ENCODE data around the gene TRMT6.

The TRMT6 gene

DNA sequence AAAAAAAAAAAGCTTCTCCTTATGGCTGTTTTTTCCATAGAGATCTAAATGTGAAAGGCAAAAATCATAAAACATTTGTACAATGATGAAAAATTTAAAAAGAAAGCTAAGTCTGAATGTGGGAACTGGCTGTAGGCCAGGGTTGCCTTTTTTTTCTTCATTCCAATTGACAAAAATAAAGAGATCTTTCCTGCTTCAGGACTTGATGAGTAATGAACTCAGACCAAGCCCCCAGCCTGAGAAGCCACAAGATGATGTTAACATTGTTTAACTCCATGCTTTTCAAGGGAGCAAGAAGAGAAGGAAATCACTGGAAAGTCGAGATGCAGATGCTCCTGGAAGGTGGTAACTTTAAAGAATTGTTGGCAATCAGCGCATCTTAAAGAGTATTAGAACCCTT is 41.4 kb downstream of the TRMT6 start:
- H3K18ac ChIP-seq (ENCODE audit: low read depth in 1 of 2, low read length in 2 of 2): no peak overlapping the region
- no peak overlapping the region for H3K14ac ChIP-seq (ENCODE audit: low read length in 2 of 2)
- no peaks in the 10 kb centered on the region for H3K9me3 ChIP-seq (ENCODE audit: control insufficient read depth, low read length)
- no peak overlapping the region for H2AK5ac ChIP-seq (ENCODE audit: low read length, severe bottlenecking)
- 58% methylated on average over 2 of the region's 2 CpGs for WGBS
- H2BK12ac ChIP-seq (ENCODE audit: low read length in 2 of 2): no peak overlapping the region
- H3K23ac ChIP-seq (ENCODE audit: low read length in 2 of 2): no peak overlapping the region
- no peak overlapping the region for H3K9ac ChIP-seq (ENCODE audit: low read length)
- H3K27ac ChIP-seq (ENCODE audit: low read length, poor library complexity, severe bottlenecking): no peak overlapping the region
- H3K4me1 ChIP-seq (ENCODE audit: control insufficient read depth, insufficient read depth, low read depth, low read length): peaks cover 5% of the 10 kb centered on the region
- H3K27me3 ChIP-seq (ENCODE audit: control insufficient read depth in 1 of 2, insufficient read depth in 1 of 2, low read length in 2 of 2): peaks cover 13 to 67% of the 10 kb centered on the region in 2 experiments
- no peak overlapping the region for H3K4ac ChIP-seq (ENCODE audit: low read depth in 1 of 2, low read length in 2 of 2)
- no peak overlapping the region for H2BK15ac ChIP-seq (ENCODE audit: low read depth, poor library complexity, severe bottlenecking)
- H3K4me3 ChIP-seq (ENCODE audit: insufficient read depth in 1 of 2, low read depth in 1 of 2, low read length in 2 of 2): no peak overlapping the region
- no peaks in the 10 kb centered on the region for H3K36me3 ChIP-seq (ENCODE audit: control insufficient read depth in 1 of 2, insufficient read depth in 2 of 2, low read depth in 1 of 2, low read length in 2 of 2)
- H4K8ac ChIP-seq (ENCODE audit: low read length): no peak overlapping the region
- no peaks in the 10 kb centered on the region for H3K79me1 ChIP-seq (replicated peaks; ENCODE audit: low read length, poor library complexity, severe bottlenecking)
- no peak overlapping the region for H4K91ac ChIP-seq (ENCODE audit: low read length)
- no peak overlapping the region for H3K4me2 ChIP-seq (ENCODE audit: low read length, poor library complexity, severe bottlenecking)
- H2BK5ac ChIP-seq (ENCODE audit: low read depth, low read length, poor library complexity, severe bottlenecking): no peak overlapping the region
- no peak overlapping the region for H2AFZ ChIP-seq (ENCODE audit: low read depth, low read length)
- DNase-seq: no peak
- no peak overlapping the region for H2BK120ac ChIP-seq (ENCODE audit: low read depth, low read length)

DNA sequence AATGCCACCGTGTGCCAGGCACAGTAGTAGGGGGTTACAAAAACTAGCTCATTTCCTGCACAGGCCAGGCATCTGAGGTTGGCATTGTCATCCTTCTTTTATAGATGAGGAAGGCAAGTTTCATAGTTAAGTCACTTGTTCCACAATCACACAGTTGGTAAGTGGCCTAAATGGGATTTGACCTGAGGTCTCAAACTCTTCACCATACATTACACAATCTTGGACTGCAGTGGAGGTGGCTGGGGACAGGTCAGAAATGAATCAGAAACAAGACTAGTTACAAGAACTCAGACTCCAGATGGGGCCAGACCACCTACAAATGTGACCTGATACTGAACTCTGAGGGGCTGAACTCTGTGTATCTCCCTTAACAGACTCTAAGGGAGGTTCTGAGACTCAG is 49.4 kb downstream of the TRMT6 start:
- no peak overlapping the region for H2AK5ac ChIP-seq (ENCODE audit: low read length, severe bottlenecking)
- H3K36me3 ChIP-seq (ENCODE audit: control insufficient read depth in 1 of 2, insufficient read depth in 2 of 2, low read depth in 1 of 2, low read length in 2 of 2): no peaks in the 10 kb centered on the region
- no peak overlapping the region for H2BK5ac ChIP-seq (ENCODE audit: low read depth, low read length, poor library complexity, severe bottlenecking)
- no peak overlapping the region for H3K4me3 ChIP-seq (ENCODE audit: insufficient read depth in 1 of 2, low read depth in 1 of 2, low read length in 2 of 2)
- H3K27ac ChIP-seq (ENCODE audit: low read length, poor library complexity, severe bottlenecking): no peak overlapping the region
- no peak overlapping the region for H2BK12ac ChIP-seq (ENCODE audit: low read length in 2 of 2)
- peak overlapping the region in 1 of 2 experiments; percentile 55 for H3K14ac ChIP-seq (ENCODE audit: low read length in 2 of 2)
- H3K4me2 ChIP-seq (ENCODE audit: low read length, poor library complexity, severe bottlenecking): no peak overlapping the region
- DNase-seq: no peak
- 70% methylated on average over 1 of the region's 1 CpG for WGBS
- H3K4ac ChIP-seq (ENCODE audit: low read depth in 1 of 2, low read length in 2 of 2): no peak overlapping the region
- peaks cover 4% of the 10 kb centered on the region for H3K9me3 ChIP-seq (ENCODE audit: control insufficient read depth, low read length)
- H3K23ac ChIP-seq (ENCODE audit: low read length in 2 of 2): no peak overlapping the region
- no peak overlapping the region for H3K18ac ChIP-seq (ENCODE audit: low read depth in 1 of 2, low read length in 2 of 2)
- H3K27me3 ChIP-seq (ENCODE audit: control insufficient read depth in 1 of 2, insufficient read depth in 1 of 2, low read length in 2 of 2): peaks cover 22 to 57% of the 10 kb centered on the region in 2 experiments
- H3K4me1 ChIP-seq (ENCODE audit: control insufficient read depth, insufficient read depth, low read depth, low read length): no peaks in the 10 kb centered on the region
- H3K9ac ChIP-seq (ENCODE audit: low read length): no peak overlapping the region
- no peak overlapping the region for H2BK15ac ChIP-seq (ENCODE audit: low read depth, poor library complexity, severe bottlenecking)
- no peak overlapping the region for H4K91ac ChIP-seq (ENCODE audit: low read length)
- no peaks in the 10 kb centered on the region for H3K79me1 ChIP-seq (replicated peaks; ENCODE audit: low read length, poor library complexity, severe bottlenecking)
- no peak overlapping the region for H2BK120ac ChIP-seq (ENCODE audit: low read depth, low read length)
- H2AFZ ChIP-seq (ENCODE audit: low read depth, low read length): no peak overlapping the region
- no peak overlapping the region for H4K8ac ChIP-seq (ENCODE audit: low read length)

DNA sequence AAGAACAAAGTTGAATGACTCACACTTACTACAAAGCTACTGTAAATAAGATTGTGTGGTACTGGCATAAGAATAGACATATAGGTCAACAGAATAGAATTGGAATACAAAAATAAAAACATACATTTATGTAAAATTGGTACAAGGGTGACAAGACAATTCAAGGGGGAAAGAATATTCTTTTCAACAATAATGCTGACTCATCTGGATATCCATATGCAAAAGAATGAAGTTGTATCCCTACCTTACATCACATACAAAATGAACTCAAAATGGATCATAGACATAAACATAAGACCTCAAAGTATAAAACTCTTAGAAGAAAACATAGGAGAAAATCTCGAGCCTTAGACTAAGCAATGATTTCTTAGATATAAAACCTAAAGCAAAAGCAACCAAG is 50.9 kb downstream of the TRMT6 start:
- Histone ChIP-seq H4K8ac (ENCODE audit: low read length) (no peak overlapping the region), H3K27me3 (ENCODE audit: control insufficient read depth in 1 of 2, insufficient read depth in 1 of 2, low read length in 2 of 2) (peaks cover 23 to 50% of the 10 kb centered on the region in 2 experiments), H4K91ac (ENCODE audit: low read length) (no peak overlapping the region), H3K14ac (ENCODE audit: low read length in 2 of 2) (no peak overlapping the region), H3K4ac (ENCODE audit: low read depth in 1 of 2, low read length in 2 of 2) (no peak overlapping the region), H3K27ac (ENCODE audit: low read length, poor library complexity, severe bottlenecking) (no peak overlapping the region), H3K18ac (ENCODE audit: low read depth in 1 of 2, low read length in 2 of 2) (no peak overlapping the region), H3K36me3 (ENCODE audit: control insufficient read depth in 1 of 2, insufficient read depth in 2 of 2, low read depth in 1 of 2, low read length in 2 of 2) (no peaks in the 10 kb centered on the region), H2BK120ac (ENCODE audit: low read depth, low read length) (no peak overlapping the region), H3K9me3 (ENCODE audit: control insufficient read depth, low read length) (peaks cover 4% of the 10 kb centered on the region), H3K4me3 (ENCODE audit: insufficient read depth in 1 of 2, low read depth in 1 of 2, low read length in 2 of 2) (no peak overlapping the region), H3K23ac (ENCODE audit: low read length in 2 of 2) (no peak overlapping the region), H2AFZ (ENCODE audit: low read depth, low read length) (no peak overlapping the region), H2BK12ac (ENCODE audit: low read length in 2 of 2) (no peak overlapping the region), H3K9ac (ENCODE audit: low read length) (no peak overlapping the region), H3K4me2 (ENCODE audit: low read length, poor library complexity, severe bottlenecking) (no peak overlapping the region), H2BK15ac (ENCODE audit: low read depth, poor library complexity, severe bottlenecking) (no peak overlapping the region), H2AK5ac (ENCODE audit: low read length, severe bottlenecking) (no peak overlapping the region), H3K79me1 (replicated peaks; ENCODE audit: low read length, poor library complexity, severe bottlenecking) (no peaks in the 10 kb centered on the region), H2BK5ac (ENCODE audit: low read depth, low read length, poor library complexity, severe bottlenecking) (no peak overlapping the region), H3K4me1 (ENCODE audit: control insufficient read depth, insufficient read depth, low read depth, low read length) (no peaks in the 10 kb centered on the region)
- 0% methylated on average over 1 of the region's 1 CpG for WGBS
- no peak for DNase-seq

DNA sequence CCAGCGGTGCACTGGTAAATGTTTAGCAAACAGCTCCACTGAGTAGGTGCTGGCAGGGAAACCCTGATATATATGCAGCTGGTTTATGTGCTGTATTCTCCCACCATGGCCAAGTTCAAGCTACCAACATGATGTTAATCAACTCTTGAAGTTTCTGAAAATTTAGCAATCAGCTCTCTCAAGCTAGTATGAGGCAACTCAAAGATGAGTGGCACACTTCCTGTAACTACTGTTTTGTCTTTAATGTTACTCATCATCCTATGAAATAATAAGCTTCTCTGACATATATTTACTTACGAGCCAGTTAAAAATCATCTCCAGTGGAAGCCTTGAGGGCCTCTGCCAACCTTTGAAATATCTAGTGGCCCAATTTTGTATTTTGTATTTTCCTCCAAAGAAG is 54.7 kb downstream of the TRMT6 start:
- no peak overlapping the region for H2AK5ac ChIP-seq (ENCODE audit: low read length, severe bottlenecking)
- H2BK15ac ChIP-seq (ENCODE audit: low read depth, poor library complexity, severe bottlenecking): no peak overlapping the region
- H4K91ac ChIP-seq (ENCODE audit: low read length): no peak overlapping the region
- 100% methylated on average over 2 of the region's 2 CpGs for WGBS
- H3K79me1 ChIP-seq (replicated peaks; ENCODE audit: low read length, poor library complexity, severe bottlenecking): no peaks in the 10 kb centered on the region
- H2BK12ac ChIP-seq (ENCODE audit: low read length in 2 of 2): no peak overlapping the region
- no peak overlapping the region for H3K4me3 ChIP-seq (ENCODE audit: insufficient read depth in 1 of 2, low read depth in 1 of 2, low read length in 2 of 2)
- no peak overlapping the region for H3K4me2 ChIP-seq (ENCODE audit: low read length, poor library complexity, severe bottlenecking)
- no peak for DNase-seq
- H3K4ac ChIP-seq (ENCODE audit: low read depth in 1 of 2, low read length in 2 of 2): no peak overlapping the region
- no peak overlapping the region for H3K23ac ChIP-seq (ENCODE audit: low read length in 2 of 2)
- H3K36me3 ChIP-seq (ENCODE audit: control insufficient read depth in 1 of 2, insufficient read depth in 2 of 2, low read depth in 1 of 2, low read length in 2 of 2): no peaks in the 10 kb centered on the region
- H3K27me3 ChIP-seq (ENCODE audit: control insufficient read depth in 1 of 2, insufficient read depth in 1 of 2, low read length in 2 of 2): peaks cover 19 to 37% of the 10 kb centered on the region in 2 experiments
- H3K18ac ChIP-seq (ENCODE audit: low read depth in 1 of 2, low read length in 2 of 2): no peak overlapping the region
- no peak overlapping the region for H3K14ac ChIP-seq (ENCODE audit: low read length in 2 of 2)
- H3K4me1 ChIP-seq (ENCODE audit: control insufficient read depth, insufficient read depth, low read depth, low read length): no peaks in the 10 kb centered on the region
- H3K27ac ChIP-seq (ENCODE audit: low read length, poor library complexity, severe bottlenecking): no peak overlapping the region
- H2BK120ac ChIP-seq (ENCODE audit: low read depth, low read length): no peak overlapping the region
- no peak overlapping the region for H4K8ac ChIP-seq (ENCODE audit: low read length)
- peaks cover 4% of the 10 kb centered on the region for H3K9me3 ChIP-seq (ENCODE audit: control insufficient read depth, low read length)
- no peak overlapping the region for H2BK5ac ChIP-seq (ENCODE audit: low read depth, low read length, poor library complexity, severe bottlenecking)
- H2AFZ ChIP-seq (ENCODE audit: low read depth, low read length): no peak overlapping the region
- H3K9ac ChIP-seq (ENCODE audit: low read length): no peak overlapping the region
